ENCODE data around the gene ARHGAP22. TPM values are rescaled to one million over a fixed set of nuclear protein-coding genes. Genes with fewer than 3 reads are reported as not detected.

Gene ARHGAP22
- total and polyA plus RNA-seq, 2 of the 4 experiments (the other 2 are of a cell fraction), result 28.3 to 30.2 TPM

DNA sequence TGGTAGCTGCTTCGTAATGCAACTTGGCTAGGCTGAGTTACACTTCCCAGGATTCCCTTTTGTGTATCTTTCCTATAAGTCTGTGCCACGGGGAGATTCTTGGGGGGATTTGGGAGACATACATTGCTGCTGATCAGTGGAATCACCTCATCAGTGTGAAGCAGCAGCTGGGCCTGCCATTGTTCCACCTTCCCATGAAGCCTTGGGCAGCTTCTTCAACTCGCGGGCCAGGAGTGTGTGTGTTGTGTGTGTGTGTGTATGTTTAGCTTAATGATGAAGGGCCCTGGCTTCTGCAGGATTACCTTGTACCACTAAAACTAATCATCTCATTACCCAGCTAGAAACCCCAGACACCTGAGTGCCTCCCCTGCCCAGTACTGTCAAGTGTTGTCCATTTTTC lies 33.3 kb upstream of the ARHGAP22 start:
- Histone ChIP-seq H3K9me3 (ENCODE audit: control insufficient read depth, insufficient read depth, low read length) (no peaks in the 10 kb centered on the region), H2AK5ac (ENCODE audit: low read depth, low read length) (no peak overlapping the region), H4K8ac (ENCODE audit: low read depth in 2 of 2, low read length in 2 of 2) (no peak overlapping the region), H3K23ac (ENCODE audit: low read depth, low read length) (no peak overlapping the region), H4K20me1 (ENCODE audit: insufficient read depth, low read length) (no peaks in the 10 kb centered on the region), H3K4me2 (ENCODE audit: low read depth, low read length) (no peak overlapping the region), H2BK120ac (ENCODE audit: low read depth, low read length) (no peak overlapping the region), H3K4ac (ENCODE audit: low read depth, low read length) (no peak overlapping the region), H2BK20ac (ENCODE audit: low read depth, low read length) (no peak overlapping the region), H2BK5ac (ENCODE audit: low read depth, low read length, poor library complexity, severe bottlenecking) (no peak overlapping the region), H2AFZ (replicated peaks; ENCODE audit: low read length, poor library complexity) (no peak overlapping the region), H3K14ac (replicated peaks; ENCODE audit: low read depth, low read length) (no peak overlapping the region), H3K79me1 (ENCODE audit: low read depth in 1 of 2, low read length in 2 of 2) (peaks cover 0 to 8% of the 10 kb centered on the region in 2 experiments; a peak in 1 of 4 replicates), H3K27ac (ENCODE audit: insufficient read depth, low read length) (no peak overlapping the region), H4K5ac (ENCODE audit: low read depth, low read length) (no peak overlapping the region), H2BK15ac (ENCODE audit: low read depth, low read length) (no peak overlapping the region), H3K56ac (ENCODE audit: extremely low read depth, insufficient read depth, low read length) (no peak overlapping the region), H3K4me1 (ENCODE audit: control insufficient read depth, insufficient read depth, low read length) (peaks cover 2% of the 10 kb centered on the region; the same call in 1 of the 2 replicates), H4K91ac (ENCODE audit: insufficient read depth, low read depth, low read length) (no peak overlapping the region), H3K18ac (ENCODE audit: low read depth, low read length) (no peak overlapping the region), H2AK9ac (replicated peaks; ENCODE audit: low read depth, low read length, poor library complexity) (no peak overlapping the region), H3K9ac (ENCODE audit: low read depth, low read length) (no peak overlapping the region), H3K9me1 (ENCODE audit: insufficient read depth, low read length) (no peaks in the 10 kb centered on the region), H3K4me3 (ENCODE audit: insufficient read depth, low read depth, low read length) (no peak overlapping the region), H3K36me3 (ENCODE audit: control insufficient read depth, insufficient read depth, low read length) (no peaks in the 10 kb centered on the region), H3K27me3 (ENCODE audit: control insufficient read depth, insufficient read depth, low read length) (no peaks in the 10 kb centered on the region)
- no peak for TF ChIP-seq FOS (IDR thresholded peaks at IDR 0.05; ENCODE audit: low read depth, low read length)
- TF ChIP-seq MAFK (IDR thresholded peaks at IDR 0.05; ENCODE audit: low read depth, low read length), result no peak
- TF ChIP-seq CTCF (conservative IDR thresholded peaks at IDR 0.05; ENCODE audit: low read depth, low read length), result no peak
- no peak for TF ChIP-seq RCOR1 (IDR thresholded peaks at IDR 0.05; ENCODE audit: insufficient replicate concordance, low read length)
- no peak for TF ChIP-seq CHD1 (IDR thresholded peaks at IDR 0.05; ENCODE audit: low read depth, low read length)
- TF ChIP-seq MAZ (IDR thresholded peaks at IDR 0.05; ENCODE audit: borderline replicate concordance, low read depth, low read length), result no peak
- no peak for TF ChIP-seq USF2 (IDR thresholded peaks at IDR 0.05; ENCODE audit: low read depth, low read length)
- no peak for TF ChIP-seq SMC3 (IDR thresholded peaks at IDR 0.05; ENCODE audit: low read depth, low read length)
- no peak for TF ChIP-seq NFE2L2 (IDR thresholded peaks at IDR 0.05; ENCODE audit: low read depth, low read length)
- no peak for TF ChIP-seq RFX5 (IDR thresholded peaks at IDR 0.05; ENCODE audit: low read depth, low read length)
- no peak for TF ChIP-seq CEBPB (IDR thresholded peaks at IDR 0.05; ENCODE audit: low read depth, low read length)
- no peak for TF ChIP-seq BHLHE40 (IDR thresholded peaks at IDR 0.05; ENCODE audit: low read depth, low read length)
- no peak for TF ChIP-seq POLR2A (IDR thresholded peaks at IDR 0.05; ENCODE audit: low read depth, low read length)
- TF ChIP-seq ELK1 (IDR thresholded peaks at IDR 0.05; ENCODE audit: borderline replicate concordance, low read depth, low read length), result no peak
- TF ChIP-seq RAD21 (IDR thresholded peaks at IDR 0.05; ENCODE audit: low read length), result no peak
- TF ChIP-seq MXI1 (IDR thresholded peaks at IDR 0.05; ENCODE audit: borderline replicate concordance, low read depth, low read length), result no peak
- dilution Hi-C loops (cut with HindIII; ENCODE audit: low sequenced_read_pairs, unreplicated experiment) (no loop called here), intact Hi-C loops (cut with micrococcal nuclease) (no loop called here), in situ Hi-C loops (cut with MboI; ENCODE audit: low sequenced_read_pairs) (no loop called here)
- DNase-seq, result no peak
- ATAC-seq (ENCODE audit: low read depth), result no peak
- WGBS, 2 experiments (ENCODE audit: extremely low coverage in 2 of 2, insufficient read length in 1 of 2), result no CpG with 5 or more reads among the region's 4 CpGs
- ChIA-PET CTCF (interaction anchor here (0.8 to 1.5 kb wide), 4 partner anchors 18 to 30 kb away, joined by 3 to 5 read pairs (median 4); no protein-coding TSS in a partner anchor), POLR2A (ENCODE audit: unreplicated experiment) (no interaction called here)
- BruUV-seq (replicated peaks), result no TSS peak

All from IMR-90 (cell line).